SK-N-MC (cell line): Measurements from ENCODE around the gene CAMKMT.

Experiments
- EZH2 ChIP-seq: fragments of 200-600 bp; sonication (generic); IDR thresholded peaks from one replicate; pipeline ENCODE4 v1.6.1; 2017; ENCODE audit warnings: antibody characterized with exemption
- FOXP2 ChIP-seq: optimal IDR thresholded peaks from 2 replicates; pipeline ENCODE3; 2011; ENCODE audit warnings: mild to moderate bottlenecking, moderate library complexity; ENCODE audit not compliant: insufficient read depth; ENCODE audit errors: extremely low read length, control extremely low read depth
- POLR2AphosphoS5 ChIP-seq: IDR thresholded peaks from 2 replicates; pipeline ENCODE4 v1.6.1; 2012; ENCODE audit warnings: mild to moderate bottlenecking, low read depth, low read length, borderline replicate concordance

DNA sequence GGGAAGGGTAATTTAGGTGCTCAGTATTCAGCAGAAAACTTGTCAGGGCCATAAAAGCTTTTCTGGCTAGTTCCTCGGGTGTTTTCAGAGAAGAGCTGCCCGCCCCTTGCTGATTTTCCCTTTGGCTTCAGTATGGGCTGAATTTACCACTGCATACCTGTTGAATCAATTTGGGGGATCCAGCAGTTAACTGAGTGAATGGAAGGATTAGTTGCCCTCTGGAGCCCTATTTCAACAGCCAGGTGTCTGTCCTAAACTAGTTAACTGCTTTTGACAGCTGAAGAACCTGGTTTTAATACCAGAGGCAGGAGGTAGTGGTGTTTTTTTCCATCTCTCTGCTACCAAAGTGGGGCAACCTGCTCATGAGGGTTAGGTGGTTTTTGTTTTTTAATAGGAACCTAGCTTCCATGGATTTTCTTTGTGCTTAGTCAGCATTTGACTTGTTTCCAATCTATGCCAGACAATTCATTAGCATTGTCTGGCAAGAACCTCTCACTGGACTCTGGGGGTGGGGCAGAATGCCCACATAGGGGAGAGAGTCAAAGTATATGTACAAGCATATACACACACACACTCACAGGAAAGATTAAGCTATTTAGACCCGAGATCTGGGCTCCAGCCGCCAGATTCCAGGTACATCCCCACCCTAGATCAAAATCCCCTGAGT, 413.2 kb downstream of the CAMKMT start:
- TF ChIP-seq EZH2: no peak
- no peak for TF ChIP-seq POLR2AphosphoS5
- TF ChIP-seq FOXP2: no peak
